Measurements from ENCODE around the gene SH3RF3.
"Not testable (repeated sequence)": the region's sequence is repeated elsewhere in the genome, so short reads cannot be mapped to it uniquely, and the experiment has no call there.

SH3RF3 gene

GRCh38 chr2:109532728-109533076 is 403.7 kb downstream of the SH3RF3 start:
- DNase-seq: no peak

- DNase-seq: no peak
These were observed 404.8 kb downstream of the SH3RF3 start for GRCh38 chr2:109533823-109534222.

- DNase-seq: no peak
These were observed 406.4 kb downstream of the SH3RF3 start for GRCh38 chr2:109535217-109535946.

GRCh38 chr2:109536556-109536955 is 407.6 kb downstream of the SH3RF3 start:
- not testable (repeated sequence) for DNase-seq

GRCh38 chr2:109537565-109538222 is 408.7 kb downstream of the SH3RF3 start:
- DNase-seq: no peak

- DNase-seq: no peak
These were observed 409.5 kb downstream of the SH3RF3 start for GRCh38 chr2:109538546-109538945.

- DNase-seq: no peak
These were observed 413.4 kb downstream of the SH3RF3 start for GRCh38 chr2:109542384-109542783.

- peak in 1 of 2 experiments; percentile 64 for DNase-seq
These were observed 417.1 kb downstream of the SH3RF3 start for GRCh38 chr2:109545828-109546713.

- DNase-seq: no peak
These were observed 418.3 kb downstream of the SH3RF3 start for GRCh38 chr2:109547280-109547679.

GRCh38 chr2:109549016-109549590 is 420.1 kb downstream of the SH3RF3 start:
- DNase-seq: no peak

Data from NCI-H446 (cell line).